ENCODE measurements around the gene KCNMA1. TPM values are rescaled to one million over a fixed set of nuclear protein-coding genes. Genes with fewer than 3 reads are reported as not detected.
"Not testable (repeated sequence)": the region's sequence is repeated elsewhere in the genome, so short reads cannot be mapped to it uniquely, and the experiment has no call there.

The KCNMA1 gene
- total RNA-seq, 1 experiment from 2014 or later = 23.3 TPM

GRCh38 chr10:77419056-77419455 is 218.6 kb downstream of the KCNMA1 start:
- no peak for DNase-seq (ENCODE audit: low read depth)

GRCh38 chr10:77417806-77418640 is 219.6 kb downstream of the KCNMA1 start:
- peak; percentile 51 for DNase-seq (ENCODE audit: low read depth)

GRCh38 chr10:77417359-77417758 is 220.2 kb downstream of the KCNMA1 start:
- DNase-seq (ENCODE audit: low read depth) = peak; percentile 51

GRCh38 chr10:77416311-77417135 is 221.1 kb downstream of the KCNMA1 start:
- peak; percentile 98 for DNase-seq (ENCODE audit: low read depth)

GRCh38 chr10:77415313-77415960 is 222.2 kb downstream of the KCNMA1 start:
- peak; percentile 31 for DNase-seq (ENCODE audit: low read depth)

GRCh38 chr10:77413231-77413630 is 224.4 kb downstream of the KCNMA1 start:
- no peak for DNase-seq (ENCODE audit: low read depth)

- DNase-seq (ENCODE audit: low read depth) = not testable (repeated sequence)
These were observed 225.0 kb downstream of the KCNMA1 start for GRCh38 chr10:77412573-77413133.

GRCh38 chr10:77411805-77412204 is 225.8 kb downstream of the KCNMA1 start:
- DNase-seq (ENCODE audit: low read depth) = no peak

- DNase-seq (ENCODE audit: low read depth) = no peak
These were observed 227.1 kb downstream of the KCNMA1 start for GRCh38 chr10:77410523-77410922.

- DNase-seq (ENCODE audit: low read depth) = peak; percentile 24
These were observed 227.7 kb downstream of the KCNMA1 start for GRCh38 chr10:77409697-77410471.

GRCh38 chr10:77408259-77408658 is 229.3 kb downstream of the KCNMA1 start:
- DNase-seq (ENCODE audit: low read depth) = no peak

- peak; percentile 23 for DNase-seq (ENCODE audit: low read depth)
These were observed 230.7 kb downstream of the KCNMA1 start for GRCh38 chr10:77406764-77407430.

- peak; percentile 90 for DNase-seq (ENCODE audit: low read depth)
These were observed 231.8 kb downstream of the KCNMA1 start for GRCh38 chr10:77405771-77406241.

- no peak for DNase-seq (ENCODE audit: low read depth)
These were observed 232.8 kb downstream of the KCNMA1 start for GRCh38 chr10:77404810-77405209.

GRCh38 chr10:77403761-77404160 is 233.8 kb downstream of the KCNMA1 start:
- DNase-seq (ENCODE audit: low read depth) = no peak

GRCh38 chr10:77401683-77402082 is 235.9 kb downstream of the KCNMA1 start:
- DNase-seq (ENCODE audit: low read depth) = no peak

GRCh38 chr10:77400033-77400432 is 237.6 kb downstream of the KCNMA1 start:
- no peak for DNase-seq (ENCODE audit: low read depth)

GRCh38 chr10:77398986-77399755 is 238.4 kb downstream of the KCNMA1 start:
- no peak for DNase-seq (ENCODE audit: low read depth)

- DNase-seq (ENCODE audit: low read depth) = no peak
These were observed 239.1 kb downstream of the KCNMA1 start for GRCh38 chr10:77398558-77398957.

GRCh38 chr10:77397103-77397502 is 240.5 kb downstream of the KCNMA1 start:
- DNase-seq (ENCODE audit: low read depth) = no peak
